ENCODE measurements around the gene JARID2.
A peak's percentile ranks its signal among the peaks of the same experiment; 100 is the strongest.

Gene JARID2

GRCh38 chr6:15427331-15428070 lies 181.6 kb downstream of the JARID2 start:
- no peak for DNase-seq

GRCh38 chr6:15429141-15430110 lies 183.6 kb downstream of the JARID2 start:
- no peak for DNase-seq

DNA sequence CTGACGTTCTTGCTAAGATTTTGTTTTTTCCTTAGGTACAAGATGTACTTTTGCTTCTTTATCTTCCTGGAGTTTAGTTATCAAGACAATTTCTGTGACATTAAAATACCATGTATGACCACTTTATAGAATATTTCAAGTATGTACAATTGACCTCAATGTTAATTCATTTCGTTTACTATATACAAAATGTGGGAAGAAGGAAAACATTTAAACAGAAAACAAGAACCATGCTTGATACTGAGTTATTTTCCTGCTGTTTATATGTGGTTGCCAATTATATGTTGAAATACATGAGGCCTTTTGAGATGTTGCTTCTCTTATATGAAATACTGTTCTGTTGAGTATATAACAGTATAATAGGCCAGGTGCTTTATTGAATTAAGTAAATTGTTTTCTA lies 184.3 kb downstream of the JARID2 start:
- DNase-seq: no peak

GRCh38 chr6:15430931-15431405 lies 185.1 kb downstream of the JARID2 start:
- DNase-seq: no peak

- DNase-seq: no peak
These were observed 186.1 kb downstream of the JARID2 start for GRCh38 chr6:15431762-15432483.

DNA sequence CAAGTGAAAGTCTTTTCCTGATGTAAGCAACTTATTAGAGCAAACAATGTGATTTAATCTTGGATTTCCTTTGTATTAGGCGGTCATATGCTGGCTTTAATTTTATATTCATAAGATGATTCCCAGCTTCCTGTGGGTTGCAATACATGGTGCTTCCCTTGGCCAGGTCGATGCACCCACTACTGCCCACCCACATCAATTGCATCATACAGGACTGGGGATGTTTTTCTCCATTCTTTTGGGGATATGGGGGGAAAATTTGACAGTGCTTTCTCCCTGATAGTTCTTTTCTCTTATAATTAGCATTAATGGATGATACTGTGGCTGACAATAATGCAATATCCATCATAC lies 187.6 kb downstream of the JARID2 start:
- no peak for DNase-seq

DNA sequence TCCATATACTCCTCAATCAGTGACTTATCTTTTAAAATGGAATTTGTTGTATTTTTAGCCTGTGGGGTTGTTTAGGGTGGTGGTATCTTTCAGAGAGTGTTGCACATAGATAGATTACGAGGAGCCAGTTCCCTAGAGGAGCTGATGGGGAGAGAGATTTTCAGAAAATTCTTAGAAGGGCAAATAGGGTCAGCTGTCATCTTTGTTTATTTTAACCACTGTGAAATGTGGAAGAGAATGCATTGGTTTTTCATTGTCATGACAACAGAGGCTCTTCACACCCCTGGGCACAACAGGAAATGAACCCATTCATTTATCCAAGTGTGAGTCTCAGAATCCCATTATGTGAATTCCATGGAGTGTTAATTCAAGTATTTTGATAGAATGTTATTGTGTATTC lies 188.4 kb downstream of the JARID2 start:
- no peak for DNase-seq

DNA sequence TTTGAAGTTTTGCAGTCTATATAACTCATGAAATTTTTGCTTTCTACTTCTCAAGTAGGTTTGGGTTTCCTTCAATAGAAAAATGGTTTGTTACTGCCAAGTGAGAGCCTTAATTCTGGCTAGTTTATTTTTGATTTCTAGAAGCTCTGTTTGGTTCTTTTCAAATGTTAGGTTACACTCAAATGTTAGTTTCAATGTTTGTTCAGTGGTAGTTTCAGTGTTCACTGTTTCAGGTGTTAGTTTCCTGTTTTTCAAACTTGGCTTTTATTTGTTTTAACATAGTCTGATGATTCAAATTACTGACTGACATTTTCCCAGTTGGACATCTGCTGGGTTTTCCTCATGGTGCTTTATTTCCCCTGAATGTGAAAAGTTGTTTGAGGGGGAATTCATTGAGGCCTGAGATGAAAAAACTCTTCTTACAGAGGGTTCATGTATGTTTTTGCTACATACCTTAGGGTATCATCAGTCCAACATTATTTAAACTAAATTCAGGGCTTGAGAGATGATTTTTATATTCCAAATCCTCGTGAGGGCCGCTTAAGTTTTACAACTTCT lies 189.0 kb downstream of the JARID2 start:
- no peak for DNase-seq

DNA sequence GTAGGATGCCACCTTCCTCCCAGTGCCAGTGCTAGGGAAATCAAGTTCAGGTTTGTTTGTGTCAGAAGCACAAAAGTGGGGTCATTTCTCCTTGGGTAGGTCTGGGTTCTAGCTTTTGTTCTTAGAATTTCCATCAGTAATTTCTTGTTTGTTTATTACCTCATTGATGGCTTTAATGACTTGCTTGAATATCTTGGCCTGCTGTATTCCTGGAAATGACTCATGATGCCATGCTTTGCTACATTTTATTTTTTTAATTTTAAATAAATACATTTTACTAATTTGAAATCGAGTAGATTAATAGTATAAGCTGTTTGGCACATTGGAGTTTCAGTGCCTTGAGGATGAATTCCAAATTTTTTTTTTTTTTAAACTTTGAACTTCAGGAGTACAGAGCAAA lies 189.6 kb downstream of the JARID2 start:
- no peak for DNase-seq

- DNase-seq: no peak
These were observed 190.6 kb downstream of the JARID2 start for GRCh38 chr6:15436451-15436850.

- DNase-seq: no peak
These were observed 191.3 kb downstream of the JARID2 start for GRCh38 chr6:15437090-15437635.

DNA sequence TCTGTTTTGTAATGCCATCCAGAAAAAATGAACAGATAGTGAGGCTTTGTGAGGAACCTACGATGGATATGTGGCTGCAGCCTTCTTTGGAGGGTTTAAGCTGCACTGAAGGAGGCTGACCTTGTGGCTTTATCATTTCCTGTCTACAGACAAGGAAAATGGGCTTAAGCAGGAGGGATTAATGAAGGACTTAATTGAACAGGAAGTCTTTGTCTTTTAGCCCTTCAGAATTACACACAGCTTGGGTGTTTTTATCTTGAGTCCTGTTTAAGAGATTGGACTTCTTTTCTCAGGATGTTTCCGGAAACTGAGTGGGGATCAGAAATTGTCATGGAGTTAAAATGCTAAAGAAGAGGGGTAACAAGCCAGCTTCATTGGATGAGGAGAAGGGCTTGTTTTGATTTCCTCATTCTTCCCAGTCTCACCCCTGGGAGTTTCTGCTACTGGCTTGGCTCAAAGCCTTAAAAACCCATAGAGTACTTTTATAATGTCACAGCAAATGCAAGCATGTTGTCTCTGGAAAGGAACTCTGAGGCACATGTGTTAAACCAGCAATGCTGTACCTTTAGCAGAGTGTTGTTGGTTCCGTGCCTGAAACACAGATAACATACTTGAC lies 193.6 kb downstream of the JARID2 start:
- DNase-seq: no peak

- DNase-seq: no peak
These were observed 194.2 kb downstream of the JARID2 start for GRCh38 chr6:15440040-15440439.

DNA sequence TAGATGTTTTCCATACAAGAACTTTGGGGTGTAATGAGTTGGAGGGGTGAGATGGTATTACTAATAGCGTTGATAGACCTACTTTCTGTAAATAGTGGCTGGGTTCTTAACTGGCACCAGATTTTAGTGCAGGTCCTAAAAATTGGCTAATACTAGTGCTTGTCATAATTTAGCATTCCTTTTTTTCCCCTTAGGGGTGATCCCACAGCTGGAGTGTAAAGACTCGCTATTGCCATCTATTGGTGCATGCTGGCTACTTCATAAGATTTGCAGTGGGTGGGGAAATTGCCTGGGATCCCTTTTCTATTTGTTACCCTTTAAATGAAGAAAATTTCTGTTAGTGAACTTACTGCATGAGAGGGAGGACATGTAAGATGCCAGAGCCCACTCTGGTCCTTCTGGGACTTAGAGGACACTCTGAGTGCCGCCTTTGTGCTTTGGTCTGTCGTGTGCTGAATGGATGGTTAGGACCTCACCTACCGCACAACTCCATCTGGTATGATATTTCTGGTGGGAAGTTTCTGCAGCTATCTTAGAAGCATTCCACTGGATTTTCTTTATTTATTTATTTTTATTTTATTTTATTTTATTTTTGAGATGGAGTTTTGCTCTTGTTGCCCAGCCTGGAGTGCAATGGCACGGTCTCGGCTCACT lies 195.5 kb downstream of the JARID2 start:
- peak; percentile 57 for DNase-seq

- no peak for DNase-seq
These were observed 196.1 kb downstream of the JARID2 start for GRCh38 chr6:15441981-15442380.

GRCh38 chr6:15442467-15442866 lies 196.6 kb downstream of the JARID2 start:
- no peak for DNase-seq

GRCh38 chr6:15443119-15443830 lies 197.4 kb downstream of the JARID2 start:
- no peak for DNase-seq

DNA sequence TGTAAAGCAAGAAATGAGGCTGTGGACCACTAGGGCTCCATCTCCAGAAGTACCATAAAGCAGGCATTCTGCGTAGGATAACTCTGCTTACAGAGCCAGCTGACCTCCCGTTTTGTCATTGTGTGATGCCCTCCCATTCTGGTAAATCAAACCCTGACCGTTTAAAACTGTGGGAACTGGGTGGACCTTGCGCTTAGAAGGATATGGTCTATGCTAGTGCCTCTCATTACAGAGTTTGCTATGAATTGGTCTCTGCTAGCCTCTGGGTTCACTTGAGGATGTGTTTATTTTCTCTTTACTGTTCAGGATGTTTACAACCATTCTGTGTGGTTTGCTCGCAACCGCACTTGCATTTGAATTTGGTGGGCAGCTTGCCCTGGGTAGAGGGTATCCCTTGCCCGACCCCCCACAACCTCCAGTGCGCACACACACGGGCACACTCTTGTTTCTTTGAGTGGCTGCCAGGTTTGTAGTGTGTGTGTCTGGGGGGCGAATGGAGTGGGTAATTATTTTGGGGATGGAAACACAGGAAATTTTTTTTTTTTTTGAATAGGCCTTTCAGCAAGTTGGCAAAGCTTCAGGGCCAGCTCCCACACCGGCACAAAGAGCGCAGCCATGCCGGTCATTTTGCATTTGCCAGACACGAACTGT lies 198.3 kb downstream of the JARID2 start:
- DNase-seq: no peak

DNA sequence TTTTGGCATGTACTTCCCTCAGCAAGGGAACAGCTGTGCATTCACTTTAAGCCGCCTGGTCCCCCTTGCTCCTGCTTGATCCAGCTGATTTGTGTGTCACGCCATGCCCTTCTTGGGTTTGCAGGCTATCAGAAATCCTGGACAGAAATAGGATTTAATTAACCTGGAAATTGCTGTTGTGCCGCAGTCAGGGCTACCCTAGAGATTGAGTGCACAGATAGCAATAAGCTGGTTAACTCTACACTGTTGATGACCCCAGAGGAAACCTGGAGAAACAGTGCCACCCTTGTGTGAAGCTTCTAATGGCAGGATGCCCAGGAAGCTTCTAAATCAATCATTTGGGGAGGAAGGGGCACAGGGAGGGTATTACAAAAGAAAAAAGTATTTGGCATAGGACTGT lies 199.0 kb downstream of the JARID2 start:
- no peak for DNase-seq

- DNase-seq: no peak
These were observed 201.8 kb downstream of the JARID2 start for GRCh38 chr6:15447546-15448267.

All from CD4-positive, alpha-beta T cell treated with Interleukin-12 subunit alpha and Interleukin-12 subunit beta, for 1 hour (primary cell).